Hindlimb muscle (tissue), 1 donor: Measurements from ENCODE around the gene KLHL14. TPM values are rescaled to one million over a fixed set of nuclear protein-coding genes. Genes with fewer than 3 reads are reported as not detected.
A peak's percentile ranks its signal among the peaks of the same experiment; 100 is the strongest.
"Not testable (repeated sequence)": the region's sequence is repeated elsewhere in the genome, so short reads cannot be mapped to it uniquely, and the experiment has no call there.

Experiments
- DNase-seq: peaks from one replicate; pipeline ENCODE4 v3.0.0-alpha.2; 2013
- polyA plus RNA-seq: library from polyadenylated mRNA; unstranded; fragments of 120-200 nt; gene quantifications from one replicate; pipeline ENCODE4 v1.2.1, GENCODE V29; 2013; ENCODE audit not compliant: insufficient read length

Gene KLHL14
- polyA plus RNA-seq, 1 donor: 0.06 TPM

- DNase-seq: no peak
Measured at GRCh38 chr18:32712860-32713259, 60.0 kb downstream of the KLHL14 start.

- DNase-seq: no peak
Measured at GRCh38 chr18:32711862-32712261, 61.0 kb downstream of the KLHL14 start.

GRCh38 chr18:32707586-32707985 lies 65.2 kb downstream of the KLHL14 start:
- no peak for DNase-seq

DNA sequence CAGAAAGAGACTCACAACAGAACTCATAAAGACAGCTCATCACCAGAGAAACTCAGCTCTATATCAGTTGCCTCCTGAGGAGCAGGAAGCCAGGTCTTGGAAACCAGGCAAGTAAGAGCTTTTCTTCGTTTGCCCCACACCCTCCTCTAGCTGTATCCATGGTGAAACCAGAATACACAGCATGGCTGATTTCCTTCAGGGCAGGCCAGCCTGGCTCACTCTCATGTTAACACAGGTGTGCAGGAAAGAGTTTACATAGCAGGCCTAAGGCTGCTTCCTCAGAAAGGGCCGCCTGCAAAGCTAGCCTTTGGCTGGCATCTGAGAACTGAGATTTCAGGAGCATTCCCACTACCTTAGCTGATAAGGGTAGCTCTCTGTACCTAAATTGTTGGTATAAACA lies 65.7 kb downstream of the KLHL14 start:
- no peak for DNase-seq

DNA sequence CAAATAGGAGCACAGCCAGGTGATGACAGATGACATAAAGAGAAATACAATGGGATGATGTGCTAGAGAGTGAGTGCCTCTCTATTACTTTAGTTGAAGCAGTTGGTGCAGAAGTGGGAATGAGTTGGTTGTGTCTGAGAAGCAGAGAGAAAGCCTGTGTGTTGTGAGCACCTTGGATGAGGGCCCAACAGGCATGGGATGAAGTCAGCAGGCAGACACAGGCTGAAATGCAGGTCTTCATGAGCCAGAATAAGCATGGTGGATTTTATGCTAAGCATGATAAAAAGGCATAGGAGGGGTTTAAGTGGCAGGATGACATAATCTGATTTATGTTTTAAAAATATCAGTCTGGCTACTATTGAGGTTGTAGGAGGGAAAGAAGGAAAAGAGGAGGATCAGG lies 71.5 kb downstream of the KLHL14 start:
- DNase-seq: peak; percentile 8

GRCh38 chr18:32698153-32698552 lies 74.7 kb downstream of the KLHL14 start:
- no peak for DNase-seq

DNA sequence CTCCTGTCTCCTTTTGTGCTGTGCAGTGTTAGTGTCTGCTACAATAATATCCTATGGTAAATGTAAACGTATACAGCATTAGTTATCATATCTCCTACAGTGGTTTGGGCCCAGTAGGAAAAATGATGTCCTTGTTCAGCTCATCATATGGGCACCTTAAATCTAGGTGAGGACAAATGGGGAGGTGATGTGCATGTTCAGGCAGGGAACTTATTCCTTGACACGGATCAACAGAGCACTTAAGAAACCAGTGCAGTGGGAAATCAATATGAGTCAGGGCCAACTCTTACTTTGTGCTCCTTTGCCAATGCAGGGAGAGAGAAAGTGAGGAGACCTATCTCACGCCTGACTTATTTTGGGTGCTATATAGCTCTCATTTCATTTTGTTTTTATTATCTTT lies 76.4 kb downstream of the KLHL14 start:
- no peak for DNase-seq

DNA sequence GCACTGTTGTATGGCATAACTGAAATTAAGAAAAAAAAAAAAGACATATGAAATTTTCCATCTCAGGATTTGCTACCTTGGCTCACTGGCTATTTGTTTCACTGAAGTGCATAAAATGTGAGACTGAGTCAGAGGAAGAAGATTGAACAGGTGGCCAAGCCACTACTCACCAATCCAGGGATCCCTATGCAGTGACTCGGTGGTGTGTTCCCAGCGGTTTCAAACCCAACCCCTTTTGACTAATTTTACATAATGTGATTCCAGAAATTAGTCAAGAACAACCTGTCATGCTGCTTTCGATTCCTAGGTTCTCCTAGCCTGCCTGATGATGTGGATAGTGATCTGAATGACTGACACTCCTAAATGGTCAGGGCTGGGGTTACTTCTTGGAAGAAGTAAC lies 77.3 kb downstream of the KLHL14 start:
- DNase-seq: no peak

DNA sequence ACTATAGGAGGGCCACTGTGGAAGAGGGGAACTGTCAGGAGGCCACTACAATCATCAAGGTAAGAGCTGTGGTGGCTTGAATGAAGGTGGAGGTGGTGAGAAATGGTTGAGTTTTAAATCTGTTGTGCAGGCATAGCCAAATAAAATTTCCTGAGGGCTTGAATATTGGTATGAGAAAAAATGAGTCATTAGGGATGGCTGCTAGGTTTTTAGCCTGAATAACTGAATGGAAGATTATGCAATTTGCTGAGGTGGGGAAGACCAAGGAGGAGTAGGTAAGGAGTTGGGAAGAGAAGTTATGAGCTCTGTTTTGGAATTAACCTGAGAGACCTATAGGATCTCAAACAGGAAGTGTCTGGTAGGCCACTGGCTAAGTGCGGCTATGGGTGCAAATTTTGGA lies 84.0 kb downstream of the KLHL14 start:
- DNase-seq: no peak

GRCh38 chr18:32684940-32685339 lies 87.9 kb downstream of the KLHL14 start:
- no peak for DNase-seq

GRCh38 chr18:32684096-32684495 lies 88.7 kb downstream of the KLHL14 start:
- no peak for DNase-seq

- DNase-seq: no peak
Measured at GRCh38 chr18:32683044-32683443, 89.8 kb downstream of the KLHL14 start.

DNA sequence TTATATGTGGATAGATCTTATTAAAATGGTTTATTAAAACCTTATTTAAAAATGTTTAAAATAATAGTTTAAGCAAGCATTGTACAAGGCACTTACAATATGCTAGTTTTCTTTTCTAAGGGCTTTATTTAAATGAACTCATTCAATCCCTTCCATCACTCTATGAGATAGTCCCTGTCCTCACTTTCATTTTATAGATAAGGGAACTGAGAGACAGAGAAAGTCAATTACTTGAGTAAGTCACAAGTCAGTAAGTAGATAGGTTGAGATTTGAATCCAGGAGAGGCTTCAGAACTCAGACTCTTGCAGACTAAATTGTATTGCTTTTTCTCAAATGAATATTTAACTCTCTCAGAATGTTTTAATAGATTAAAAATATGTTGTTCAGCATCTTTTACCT lies 95.2 kb downstream of the KLHL14 start:
- no peak for DNase-seq

DNA sequence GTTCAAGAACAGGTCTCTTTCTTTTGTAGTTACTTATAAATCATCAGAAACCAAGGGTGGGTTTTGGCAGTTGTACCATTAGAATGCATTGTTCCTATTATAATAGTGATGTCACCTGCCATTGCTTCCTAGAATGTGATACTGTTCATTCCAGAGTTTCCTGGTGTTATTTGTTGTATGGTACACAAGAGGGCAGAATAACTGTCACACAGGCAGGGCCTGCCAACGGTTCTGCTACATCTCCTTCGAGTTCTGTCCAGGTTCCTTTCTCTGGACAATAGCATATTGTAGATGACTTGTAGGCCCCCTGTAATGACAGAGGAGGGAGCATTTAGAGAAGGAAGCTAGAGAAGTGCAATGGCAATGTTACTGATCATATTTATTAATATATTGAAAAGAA lies 98.3 kb downstream of the KLHL14 start:
- DNase-seq: no peak

GRCh38 chr18:32672398-32672797 lies 100.4 kb downstream of the KLHL14 start:
- DNase-seq: no peak

DNA sequence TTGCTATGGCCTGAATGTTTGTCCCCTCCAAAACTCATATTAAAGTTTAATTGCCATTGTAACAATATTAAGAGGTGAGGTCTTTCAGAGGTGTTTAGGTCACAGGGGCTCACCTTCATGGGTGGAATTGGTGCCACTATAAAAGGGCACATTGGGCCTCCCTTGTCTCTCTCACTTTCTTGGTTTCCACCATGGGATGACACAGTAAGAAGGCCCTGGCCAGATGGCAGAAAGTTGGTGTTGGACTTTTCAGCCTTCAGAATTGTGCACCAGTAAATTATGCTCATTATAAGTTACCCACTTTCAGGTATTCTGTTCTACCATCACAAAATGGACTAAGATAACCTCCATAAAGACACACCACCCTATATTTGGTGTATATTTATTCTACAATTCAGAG lies 102.1 kb downstream of the KLHL14 start:
- DNase-seq: no peak

- DNase-seq: no peak
Measured at GRCh38 chr18:32669549-32670165, 103.2 kb downstream of the KLHL14 start.

DNA sequence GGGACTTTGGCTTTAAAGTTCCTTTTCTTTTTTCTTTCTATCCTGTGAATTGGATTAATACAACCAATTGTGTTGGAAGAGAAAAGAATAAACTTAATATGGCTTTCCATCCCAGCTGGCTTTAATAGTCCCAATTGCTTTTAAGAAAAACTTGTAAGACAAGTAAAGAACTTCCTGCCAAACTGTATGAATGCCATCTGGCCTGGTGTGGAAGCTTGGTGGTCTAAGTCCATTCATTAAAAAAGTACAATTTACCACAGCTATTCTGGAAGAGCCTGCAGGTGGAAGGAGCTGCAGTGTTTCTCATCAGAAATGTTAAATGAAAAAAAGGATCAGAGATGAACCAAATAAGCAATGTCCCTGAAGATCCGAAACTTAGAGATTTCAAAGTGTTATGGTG lies 103.9 kb downstream of the KLHL14 start:
- no peak for DNase-seq

- DNase-seq: no peak
Measured at GRCh38 chr18:32661486-32662299, 111.1 kb downstream of the KLHL14 start.

GRCh38 chr18:32654507-32654906 lies 118.3 kb downstream of the KLHL14 start:
- DNase-seq: not testable (repeated sequence)

GRCh38 chr18:32637659-32638058 lies 135.2 kb downstream of the KLHL14 start:
- DNase-seq: not testable (repeated sequence)

DNA sequence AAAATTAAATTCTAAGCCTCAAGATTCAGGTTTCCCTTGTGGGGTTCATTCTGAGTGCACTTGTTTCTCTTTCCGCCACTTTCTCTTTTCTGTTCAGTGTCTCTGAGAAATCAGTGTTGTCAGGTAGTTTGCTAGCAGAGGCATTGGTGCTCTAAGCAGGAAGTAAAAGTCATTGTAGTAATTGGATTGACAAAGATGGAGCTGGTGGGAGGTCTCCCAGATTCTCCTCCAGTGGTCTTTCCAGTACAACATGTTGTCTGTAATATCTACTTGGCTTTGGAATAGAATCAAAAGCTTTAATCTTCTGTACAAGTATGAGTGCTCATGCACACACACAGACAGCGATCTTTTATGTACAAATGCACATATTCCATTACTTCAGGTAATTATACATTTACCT lies 135.6 kb downstream of the KLHL14 start:
- DNase-seq: no peak

GRCh38 chr18:32634876-32635431 lies 137.9 kb downstream of the KLHL14 start:
- no peak for DNase-seq
